HFFc6 (cell line): ENCODE results near the gene ZBTB39. TPM values are rescaled to one million over a fixed set of nuclear protein-coding genes. Genes with fewer than 3 reads are reported as not detected.
"Not testable (repeated sequence)": the region's sequence is repeated elsewhere in the genome, so short reads cannot be mapped to it uniquely, and the experiment has no call there.

Source experiments
- DNase-seq: peaks from one replicate; pipeline ENCODE4 v3.0.0-alpha.2; 2018
- H3K27ac Mint-ChIP-seq: 2 replicates; pipeline ENCODE4 v1.8.0; 2020; ENCODE audit warnings: mild to moderate bottlenecking, mixed read lengths
- H3K27me3 Mint-ChIP-seq: 2 replicates; pipeline ENCODE4 v1.8.0; 2021; ENCODE audit warnings: mild to moderate bottlenecking, moderate library complexity, mixed read lengths; ENCODE audit not compliant: insufficient read depth
- H3K36me3 Mint-ChIP-seq: 2 replicates; pipeline ENCODE4 v1.8.0; 2021; ENCODE audit warnings: low read depth, mixed read lengths
- H3K4me1 Mint-ChIP-seq: 2 replicates; pipeline ENCODE4 v1.8.0; 2020; ENCODE audit warnings: low read depth, mixed read lengths
- H3K4me3 Mint-ChIP-seq: 2 replicates; pipeline ENCODE4 v1.8.0; 2020; ENCODE audit warnings: mild to moderate bottlenecking, moderate library complexity, mixed read lengths
- H3K9me3 Mint-ChIP-seq: 2 replicates; pipeline ENCODE4 v1.8.0; 2020; ENCODE audit warnings: mild to moderate bottlenecking, mixed read lengths
- CTCF ChIP-seq: fragments of 200-600 bp; sonication (generic); IDR thresholded peaks from 2 replicates; pipeline ENCODE4 v1.5.0; 2021; ENCODE audit warnings: antibody characterized with exemption, mild to moderate bottlenecking
- total RNA-seq, 6 experiments: library from RNA; stranded (reverse); fragmentation: NEBNext Ultra II Directional; extraction: Animal tissue kit (Norgen Biotek cat#: 25700); gene quantifications; 2 replicates in 1 of 6; 3 replicates in 5 of 6; pipeline ENCODE4 v1.2.3, GENCODE V29; 2021

Gene ZBTB39
- total RNA-seq, 6 experiments from 2014 or later = 3.6 to 4.6 (median 3.9) TPM

- no peaks in the 10 kb centered on the region for H3K9me3 Mint-ChIP-seq
- no peak for DNase-seq
- no peak overlapping the region for H3K27ac Mint-ChIP-seq
- H3K36me3 Mint-ChIP-seq = no peaks in the 10 kb centered on the region
- H3K27me3 Mint-ChIP-seq = peaks cover 14% of the 10 kb centered on the region
- peaks cover 44% of the 10 kb centered on the region for H3K4me1 Mint-ChIP-seq
- no peak overlapping the region for H3K4me3 Mint-ChIP-seq
- no peak for TF ChIP-seq CTCF
These were observed 19.3 kb downstream of the ZBTB39 start for GRCh38 chr12:56987011-56987410.

DNA sequence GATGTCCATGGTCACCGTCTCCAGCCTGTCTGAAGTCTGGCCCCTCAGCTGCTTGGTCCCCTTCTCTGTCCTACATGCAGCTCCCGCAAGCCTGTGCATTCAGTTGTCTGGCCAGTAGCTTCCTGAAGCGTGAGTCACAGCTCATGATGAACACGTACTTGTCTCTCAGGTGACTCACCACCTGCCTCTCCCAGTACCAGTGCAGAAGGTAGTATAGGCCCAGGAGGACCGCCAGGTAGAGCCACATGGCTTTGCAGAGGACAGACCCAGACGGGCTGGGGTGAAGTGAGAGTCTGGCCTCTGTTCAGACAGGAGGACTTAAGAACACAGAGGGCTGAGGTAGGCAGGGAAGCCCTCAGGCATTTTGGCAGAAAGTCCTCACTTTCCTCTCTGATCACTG is 20.6 kb downstream of the ZBTB39 start:
- not testable (repeated sequence) for H3K36me3 Mint-ChIP-seq
- peak; percentile 46 for DNase-seq

DNA sequence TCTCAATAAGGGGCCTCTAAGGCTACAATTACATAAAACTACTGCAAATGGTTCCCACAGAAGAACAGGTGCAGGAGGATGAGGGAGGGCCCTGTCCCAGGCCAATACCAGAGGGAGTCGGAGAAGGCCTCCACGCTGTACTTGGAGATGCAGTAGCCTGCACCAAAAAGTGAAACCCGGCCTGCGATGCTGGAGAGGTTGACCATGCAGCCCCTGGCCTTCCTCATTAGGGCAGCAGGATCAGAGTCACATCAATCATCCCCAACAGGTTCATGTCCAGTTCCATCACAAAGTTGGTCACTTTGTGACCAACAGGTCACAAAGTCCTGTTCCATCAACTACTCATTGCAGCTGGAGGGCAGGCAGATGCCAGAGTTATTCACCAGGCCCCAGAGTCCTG is 23.0 kb downstream of the ZBTB39 start:
- no peak for DNase-seq
- no peak for TF ChIP-seq CTCF
- H3K27ac Mint-ChIP-seq = no peak overlapping the region
- peaks cover 15% of the 10 kb centered on the region for H3K27me3 Mint-ChIP-seq
- H3K4me1 Mint-ChIP-seq = peaks cover 26% of the 10 kb centered on the region
- H3K9me3 Mint-ChIP-seq = no peaks in the 10 kb centered on the region
- H3K36me3 Mint-ChIP-seq = no peaks in the 10 kb centered on the region
- no peak overlapping the region for H3K4me3 Mint-ChIP-seq

More for the DNA sequence above, 20.6 kb downstream of the ZBTB39 start:
- not testable (repeated sequence) for H3K9me3 Mint-ChIP-seq, H3K4me3 Mint-ChIP-seq, H3K27ac Mint-ChIP-seq
- H3K4me1 Mint-ChIP-seq = peaks cover 38% of the 10 kb centered on the region
- H3K27me3 Mint-ChIP-seq = peaks cover 15% of the 10 kb centered on the region

- not testable (repeated sequence) for H3K4me3 Mint-ChIP-seq, H3K9me3 Mint-ChIP-seq, H3K27ac Mint-ChIP-seq
These were observed 23.6 kb downstream of the ZBTB39 start for GRCh38 chr12:56982578-56983236.

GRCh38 chr12:56980941-56981530 is 25.3 kb downstream of the ZBTB39 start:
- no peak for DNase-seq
- Mint-ChIP-seq H3K27me3 (peaks cover 14% of the 10 kb centered on the region), H3K36me3 (no peaks in the 10 kb centered on the region), H3K9me3 (no peaks in the 10 kb centered on the region), H3K4me3 (no peak overlapping the region), H3K27ac (no peak overlapping the region), H3K4me1 (peaks cover 15% of the 10 kb centered on the region)
- TF ChIP-seq CTCF = no peak

More at GRCh38 chr12:56982578-56983236, 23.6 kb downstream of the ZBTB39 start:
- not testable (repeated sequence) for DNase-seq, H3K36me3 Mint-ChIP-seq
- peaks cover 13% of the 10 kb centered on the region for H3K27me3 Mint-ChIP-seq
- peaks cover 19% of the 10 kb centered on the region for H3K4me1 Mint-ChIP-seq

DNA sequence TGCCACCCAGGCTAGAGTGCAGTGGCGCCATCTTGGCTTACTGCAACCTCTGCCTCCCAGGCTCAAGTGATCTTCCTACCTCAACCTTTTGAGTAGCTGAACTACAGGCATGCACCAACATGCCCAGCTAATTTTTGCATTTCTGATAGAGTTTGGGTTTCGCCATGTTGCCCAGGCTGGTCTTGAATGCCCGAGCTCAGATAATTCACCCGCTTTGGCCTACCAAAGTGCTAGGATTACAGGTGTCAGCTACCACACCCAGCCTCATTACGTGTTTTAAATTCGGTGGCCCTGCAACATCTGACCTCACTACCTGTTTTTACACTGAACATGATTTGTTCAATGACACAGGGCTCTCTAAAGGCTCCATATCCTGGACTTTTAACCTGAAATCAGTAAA is 26.1 kb downstream of the ZBTB39 start:
- peaks cover 9% of the 10 kb centered on the region for H3K4me1 Mint-ChIP-seq
- peaks cover 17% of the 10 kb centered on the region for H3K27me3 Mint-ChIP-seq
- no peak overlapping the region for H3K4me3 Mint-ChIP-seq
- no peaks in the 10 kb centered on the region for H3K9me3 Mint-ChIP-seq
- DNase-seq = no peak
- H3K36me3 Mint-ChIP-seq = no peaks in the 10 kb centered on the region
- no peak for TF ChIP-seq CTCF
- no peak overlapping the region for H3K27ac Mint-ChIP-seq
